Panc1 (cell line): ENCODE data around the gene CDC42BPA.

Source experiments
- POLR2AphosphoS5 ChIP-seq: IDR thresholded peaks from 2 replicates; pipeline ENCODE4 v1.6.1; 2012; ENCODE audit warnings: mild to moderate bottlenecking, low read depth, low read length, moderate library complexity
- TCF7L2 ChIP-seq: IDR thresholded peaks from 2 replicates; pipeline ENCODE4 v1.6.1; 2011; ENCODE audit warnings: mild to moderate bottlenecking, low read depth, low read length, inconsistent platforms
- TF ChIP-seq, protein P1 (sequence below): fragments of 450-650 bp; IDR thresholded peaks from 2 replicates; pipeline ENCODE4 v1.5.1; 2017; ENCODE audit warnings: mild to moderate bottlenecking

DNA sequence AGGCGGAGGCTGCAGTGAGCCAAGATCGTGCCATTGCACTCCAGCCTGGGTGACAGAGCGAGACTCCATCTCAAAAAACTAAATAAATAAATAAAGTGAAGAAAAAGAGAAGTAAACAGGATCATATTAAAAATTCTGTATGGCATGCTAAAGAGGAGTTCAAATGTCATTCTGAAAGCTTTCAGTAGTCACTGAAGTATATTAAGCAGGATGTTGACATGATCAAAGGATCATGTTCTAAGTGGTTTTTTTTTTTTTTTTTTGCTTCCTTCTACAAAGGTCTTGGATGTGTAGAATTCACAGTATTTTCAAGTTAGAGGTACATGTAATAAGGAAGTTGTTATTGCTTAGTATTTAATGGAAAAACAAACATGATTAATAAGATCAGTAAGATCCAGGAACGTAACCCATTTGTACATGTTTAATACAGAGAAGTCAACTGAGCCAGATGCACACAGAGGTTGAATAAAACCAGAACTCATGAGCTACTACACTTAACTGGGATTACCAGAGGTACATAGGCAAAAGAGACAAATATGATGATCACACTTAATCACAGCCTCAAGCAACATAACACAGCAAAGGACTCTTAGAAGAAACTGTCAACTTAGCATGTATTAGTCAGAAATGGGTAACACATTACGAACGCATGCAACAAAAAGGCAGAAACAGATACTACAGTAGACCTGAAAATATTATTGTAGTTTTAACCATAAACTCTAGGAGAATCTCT, 12.2 kb downstream of the CDC42BPA start:
- TF ChIP-seq POLR2AphosphoS5: no peak
- TF ChIP-seq, protein P1, sequence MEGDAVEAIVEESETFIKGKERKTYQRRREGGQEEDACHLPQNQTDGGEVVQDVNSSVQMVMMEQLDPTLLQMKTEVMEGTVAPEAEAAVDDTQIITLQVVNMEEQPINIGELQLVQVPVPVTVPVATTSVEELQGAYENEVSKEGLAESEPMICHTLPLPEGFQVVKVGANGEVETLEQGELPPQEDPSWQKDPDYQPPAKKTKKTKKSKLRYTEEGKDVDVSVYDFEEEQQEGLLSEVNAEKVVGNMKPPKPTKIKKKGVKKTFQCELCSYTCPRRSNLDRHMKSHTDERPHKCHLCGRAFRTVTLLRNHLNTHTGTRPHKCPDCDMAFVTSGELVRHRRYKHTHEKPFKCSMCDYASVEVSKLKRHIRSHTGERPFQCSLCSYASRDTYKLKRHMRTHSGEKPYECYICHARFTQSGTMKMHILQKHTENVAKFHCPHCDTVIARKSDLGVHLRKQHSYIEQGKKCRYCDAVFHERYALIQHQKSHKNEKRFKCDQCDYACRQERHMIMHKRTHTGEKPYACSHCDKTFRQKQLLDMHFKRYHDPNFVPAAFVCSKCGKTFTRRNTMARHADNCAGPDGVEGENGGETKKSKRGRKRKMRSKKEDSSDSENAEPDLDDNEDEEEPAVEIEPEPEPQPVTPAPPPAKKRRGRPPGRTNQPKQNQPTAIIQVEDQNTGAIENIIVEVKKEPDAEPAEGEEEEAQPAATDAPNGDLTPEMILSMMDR: no peak
- TF ChIP-seq TCF7L2: no peak
